ENCODE measurements around the gene CYP24A1.

The CYP24A1 gene

GRCh38 chr20:54173653-54174456, at the start of gene CYP24A1:
CYP24A1 (minus strand) TSS chr20:54173986; CDS start chr20:54173579, 407 bp downstream.
- no peak for DNase-seq

GRCh38 chr20:54223285-54223684, 49.5 kb upstream of the CYP24A1 start:
- no peak for DNase-seq

- no peak for DNase-seq
Observed at GRCh38 chr20:54221996-54222890, 48.5 kb upstream of the CYP24A1 start.

GRCh38 chr20:54221353-54221752, 47.6 kb upstream of the CYP24A1 start:
- no peak for DNase-seq

- DNase-seq = no peak
Observed at GRCh38 chr20:54220722-54221121, 46.9 kb upstream of the CYP24A1 start.

- no peak for DNase-seq
Observed at GRCh38 chr20:54219751-54220426, 46.1 kb upstream of the CYP24A1 start.

GRCh38 chr20:54218470-54218869, 44.7 kb upstream of the CYP24A1 start:
- DNase-seq = no peak

GRCh38 chr20:54217762-54218161, 44.0 kb upstream of the CYP24A1 start:
- DNase-seq = no peak

GRCh38 chr20:54215157-54215789, 41.5 kb upstream of the CYP24A1 start:
- no peak for DNase-seq

GRCh38 chr20:54214566-54214965, 40.8 kb upstream of the CYP24A1 start:
- no peak for DNase-seq

- DNase-seq = no peak
Observed at GRCh38 chr20:54212871-54213270, 39.1 kb upstream of the CYP24A1 start.

- DNase-seq = no peak
Observed at GRCh38 chr20:54212226-54212625, 38.4 kb upstream of the CYP24A1 start.

GRCh38 chr20:54209216-54209813, 35.5 kb upstream of the CYP24A1 start:
- no peak for DNase-seq

GRCh38 chr20:54208548-54209176, 34.9 kb upstream of the CYP24A1 start:
- DNase-seq = no peak

- peak; percentile 59 for DNase-seq
Observed at GRCh38 chr20:54207743-54208547, 34.2 kb upstream of the CYP24A1 start, which contains the start of gene PFDN4. PFDN4 (plus strand) TSS chr20:54208087; CDS start chr20:54208101, 14 bp downstream.

- DNase-seq = no peak
Observed at GRCh38 chr20:54207053-54207742, 33.4 kb upstream of the CYP24A1 start.

GRCh38 chr20:54205450-54205849, 31.7 kb upstream of the CYP24A1 start:
- no peak for DNase-seq

- DNase-seq = no peak
Observed at GRCh38 chr20:54204481-54204880, 30.7 kb upstream of the CYP24A1 start.

- no peak for DNase-seq
Observed at GRCh38 chr20:54204063-54204462, 30.3 kb upstream of the CYP24A1 start.

GRCh38 chr20:54203281-54203680, 29.5 kb upstream of the CYP24A1 start:
- no peak for DNase-seq

All from KG1 (cell line).